NK-92 treated with Interleukin-12 subunit alpha and Interleukin-12 subunit beta, amount 100 ng/mL, for 24 hours (cell line): ENCODE data around the gene BTG1.

Source experiments
- DNase-seq: peaks from one replicate; lab custom pipeline; 2025; lab: John Stamatoyannopoulos, UW

Gene BTG1

DNA sequence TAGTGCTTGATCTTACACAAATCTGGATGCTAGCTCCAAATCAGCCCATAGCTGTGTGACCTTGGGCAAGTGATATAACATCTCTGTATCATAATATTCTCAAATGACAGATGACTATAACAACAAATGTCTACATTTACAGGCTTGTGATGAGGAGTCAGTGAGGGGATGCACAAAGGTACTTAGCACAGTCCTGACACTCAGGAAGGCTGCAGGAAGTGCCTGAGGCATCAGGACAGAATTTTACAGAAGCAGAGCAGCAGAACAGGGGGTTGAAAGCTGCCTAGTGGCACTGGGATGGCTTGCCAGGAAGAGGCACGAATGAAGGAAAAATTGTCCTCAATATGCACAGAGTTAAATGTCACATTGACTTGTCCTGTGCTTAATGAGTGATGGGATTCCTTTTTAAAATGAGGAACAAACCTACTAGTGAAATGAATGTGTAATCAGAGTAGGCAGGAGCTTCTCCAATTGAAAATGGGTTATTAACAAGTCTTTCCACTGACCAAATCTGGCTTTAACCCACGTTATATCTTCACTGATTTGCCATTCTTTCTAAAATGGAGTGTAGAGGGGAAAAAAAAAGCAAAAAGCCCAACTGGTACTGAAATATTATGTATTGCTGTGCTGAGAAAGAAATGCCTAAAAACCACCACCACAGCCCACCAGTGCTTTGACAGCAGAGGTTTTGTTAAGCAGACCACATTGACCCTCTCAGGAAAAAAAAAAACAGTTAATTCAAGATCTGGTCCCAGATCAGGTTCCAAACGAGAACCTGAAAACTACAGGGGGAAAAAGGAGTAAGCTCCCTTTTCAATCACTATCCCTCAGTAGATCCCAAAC is 11.6 kb downstream of the BTG1 start:
- no peak for DNase-seq

DNA sequence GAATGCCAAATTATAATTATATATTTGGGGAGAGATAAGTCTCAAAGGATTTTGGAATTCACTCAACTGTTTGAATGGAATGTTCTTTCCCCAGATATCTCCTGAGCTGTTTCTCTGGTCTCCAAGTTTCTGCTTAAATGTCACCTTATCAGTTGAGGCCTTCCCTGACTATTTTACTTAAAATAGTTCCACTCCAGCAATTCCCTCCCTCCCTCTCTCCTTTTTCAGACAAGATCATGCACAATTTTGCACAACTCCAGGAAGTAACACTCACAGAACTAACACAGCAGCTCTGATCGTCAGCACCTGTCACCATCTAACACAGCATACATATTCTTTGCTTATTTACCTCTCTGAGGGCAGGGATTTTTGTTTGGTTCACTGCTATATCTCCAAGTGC is 12.5 kb downstream of the BTG1 start:
- DNase-seq = no peak

DNA sequence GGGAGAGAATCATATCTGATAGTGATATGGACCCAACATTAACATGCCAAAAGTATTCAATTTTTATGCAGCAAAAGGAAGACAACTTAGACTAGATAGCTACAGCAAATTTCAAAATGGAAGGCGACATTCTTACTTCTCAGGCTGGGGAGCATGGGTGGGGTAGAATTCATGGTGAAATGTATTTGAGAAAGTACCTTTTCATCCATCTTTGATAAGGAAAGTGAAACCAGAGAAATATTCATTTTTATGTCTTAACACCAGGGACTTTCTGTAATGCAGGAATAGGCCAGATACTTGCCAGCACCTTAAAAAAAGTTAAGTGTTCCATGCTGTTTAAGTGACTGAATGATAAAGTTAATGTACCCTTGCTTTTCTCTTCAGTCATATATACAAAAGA is 13.4 kb downstream of the BTG1 start:
- DNase-seq = no peak

DNA sequence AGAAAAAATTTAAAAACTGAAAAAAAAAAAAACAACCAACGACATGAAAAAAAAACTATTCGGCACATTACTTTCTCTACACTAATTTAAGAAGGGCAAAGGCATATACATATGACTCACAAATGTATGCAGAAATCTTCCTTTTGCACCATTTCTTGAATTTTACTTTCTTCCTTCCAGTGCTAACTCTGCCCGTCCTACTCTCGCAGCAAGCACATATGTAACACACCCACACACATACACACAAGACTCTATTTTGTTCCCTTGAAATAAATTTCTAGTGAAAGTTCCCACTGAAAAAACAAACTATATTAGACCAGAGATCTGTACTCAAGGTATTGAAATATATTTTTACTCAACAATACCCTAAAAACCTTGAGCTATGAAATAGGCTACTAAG is 14.6 kb downstream of the BTG1 start:
- no peak for DNase-seq

DNA sequence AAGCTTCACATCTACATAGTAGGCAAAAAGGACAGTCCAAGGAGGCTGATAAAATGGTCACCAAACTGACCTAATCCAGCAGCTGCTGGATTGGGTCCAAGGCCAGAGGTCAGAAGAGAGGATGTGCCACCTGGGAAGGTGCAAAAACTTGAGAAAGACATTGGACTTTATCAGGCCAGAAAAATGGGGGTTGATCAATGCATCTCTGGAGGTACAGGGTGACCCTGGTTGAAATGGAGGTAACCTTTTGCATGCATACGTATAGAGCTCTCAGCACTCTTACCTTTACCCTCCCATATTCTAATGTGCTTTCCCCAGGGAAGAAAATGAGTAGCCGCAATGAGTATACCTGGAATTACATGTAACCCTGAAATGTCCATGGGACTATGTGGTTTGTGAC is 16.0 kb downstream of the BTG1 start:
- no peak for DNase-seq

DNA sequence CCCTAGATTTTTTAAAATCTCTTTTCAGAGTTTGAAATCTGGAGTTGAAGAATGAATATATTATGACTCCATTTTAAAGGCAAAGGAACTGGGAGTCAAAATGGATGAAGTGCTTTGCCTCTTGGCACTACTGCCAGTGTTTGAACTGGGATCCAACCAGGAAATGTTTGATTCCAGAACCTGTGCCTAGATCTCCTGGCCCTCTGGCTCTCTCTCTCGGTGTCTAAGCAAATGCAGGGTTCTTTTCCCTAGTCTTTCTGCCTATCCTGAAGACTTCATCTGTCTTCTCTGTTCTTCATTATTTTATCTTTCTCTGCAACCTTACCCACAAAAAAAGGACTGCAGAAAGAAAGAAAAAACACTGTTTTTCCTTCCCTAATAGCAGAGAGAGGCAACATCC is 17.0 kb downstream of the BTG1 start:
- DNase-seq = no peak

DNA sequence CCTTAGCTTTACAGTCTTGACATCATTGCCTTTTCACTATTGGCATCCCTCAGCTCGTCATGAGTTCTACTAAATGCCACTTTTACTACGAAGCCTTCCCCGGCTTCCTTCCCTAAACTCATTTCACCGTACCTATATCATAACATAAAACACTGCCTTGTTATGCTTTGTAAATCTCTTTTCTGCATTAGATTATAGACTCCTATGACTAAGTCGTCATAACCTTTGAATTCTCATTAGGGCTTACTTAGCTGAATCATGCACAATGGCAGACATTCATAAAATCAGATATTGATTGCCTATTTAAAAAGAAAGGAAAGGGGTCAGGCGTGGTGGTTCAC is 21.0 kb downstream of the BTG1 start:
- DNase-seq = no peak

DNA sequence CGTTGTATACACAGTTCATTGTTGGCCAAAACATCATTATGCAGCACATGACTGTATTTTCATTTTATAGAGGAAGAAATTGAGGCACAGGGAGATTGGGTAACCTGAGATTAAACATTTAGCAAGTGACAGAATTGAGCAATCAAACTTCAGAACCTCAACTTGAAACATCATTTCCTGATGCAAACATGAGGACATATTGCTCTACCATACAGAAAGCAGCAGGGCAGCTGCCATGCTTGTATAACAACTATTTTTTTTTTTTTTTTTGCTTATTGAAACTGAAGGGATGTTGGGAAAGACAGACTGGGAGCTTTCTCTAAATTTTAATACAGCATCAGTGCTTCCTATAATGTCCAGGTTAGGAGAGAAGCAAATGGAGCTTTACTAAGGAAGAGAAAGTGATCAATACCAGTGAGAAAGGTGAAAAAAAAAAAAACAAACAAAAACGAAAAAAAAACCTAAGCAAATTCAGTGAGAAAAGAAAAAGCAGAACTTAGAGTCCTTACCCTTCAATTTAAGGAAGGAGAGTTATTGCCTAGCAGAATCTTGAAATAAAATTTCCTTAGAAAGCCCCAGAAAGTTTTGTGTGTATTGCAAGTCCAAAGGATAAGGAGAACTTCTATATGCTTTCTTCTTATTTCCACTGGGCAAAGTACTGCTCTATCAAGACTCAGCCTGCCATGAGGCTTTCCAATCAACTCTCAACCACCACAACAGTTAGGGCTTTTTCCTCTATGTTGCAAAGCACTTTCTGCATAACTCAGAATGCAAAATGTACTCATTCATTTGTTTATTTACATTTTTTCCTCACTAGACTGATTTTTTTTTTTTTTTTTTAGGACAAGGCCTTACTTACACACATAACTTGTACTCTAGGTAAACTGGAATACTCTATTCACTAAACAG is 21.6 kb downstream of the BTG1 start:
- DNase-seq = no peak

DNA sequence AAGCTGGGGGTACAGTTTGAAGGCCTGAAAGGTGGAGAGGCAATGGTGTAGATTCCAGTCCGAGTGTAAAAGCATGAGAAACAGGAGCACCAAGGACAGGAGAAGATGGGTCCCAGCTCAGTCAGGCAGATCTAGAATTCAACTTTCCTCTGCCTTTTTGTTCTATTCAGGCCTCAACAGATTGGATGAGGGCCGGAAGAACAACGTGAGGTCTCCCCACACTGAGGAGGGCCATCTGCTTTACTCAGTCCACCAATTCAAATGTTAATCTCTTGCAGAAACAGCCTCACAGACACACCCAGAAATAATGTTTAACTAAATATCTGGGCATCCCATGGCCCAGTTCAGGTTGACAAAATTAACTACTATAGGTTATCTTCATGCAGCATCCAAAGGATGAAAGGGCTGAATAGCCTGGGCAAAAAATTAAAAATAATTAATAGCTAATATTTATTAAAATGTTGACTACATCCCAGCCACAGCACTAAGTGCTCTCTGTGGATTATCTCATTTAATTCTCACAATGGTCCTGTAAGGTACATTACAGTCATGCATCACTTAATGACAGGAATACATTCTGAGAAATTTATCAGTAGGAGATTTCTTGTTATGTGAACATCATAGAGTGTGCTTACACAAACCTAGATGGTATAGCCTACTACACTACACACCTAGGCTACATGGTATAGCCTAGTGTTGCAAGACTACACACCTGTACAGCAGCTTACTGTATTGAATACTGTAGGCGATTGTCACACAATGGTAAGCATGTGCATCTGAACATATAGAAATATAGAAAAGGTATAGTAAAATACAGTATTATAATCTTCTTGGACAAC is 22.5 kb downstream of the BTG1 start:
- DNase-seq = no peak

DNA sequence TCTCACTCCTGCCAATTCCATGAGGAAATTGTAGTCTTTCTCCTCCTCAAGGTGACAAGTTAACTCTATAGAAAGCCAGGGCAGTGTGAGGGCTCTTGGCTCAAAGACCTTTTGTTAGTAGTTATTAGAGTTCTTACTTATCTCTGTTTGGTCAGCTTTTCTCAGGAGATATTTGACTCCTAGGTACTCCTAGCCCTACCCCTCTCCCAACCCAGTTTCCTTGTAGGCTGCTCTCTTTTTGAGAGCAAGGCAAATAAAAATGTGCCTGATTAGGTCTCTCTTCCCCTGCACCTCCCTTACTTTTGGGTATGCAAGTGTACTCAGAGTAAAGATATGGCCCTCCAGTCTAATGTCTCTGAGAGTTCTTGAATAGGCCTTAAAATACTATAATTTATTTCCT is 23.8 kb downstream of the BTG1 start:
- no peak for DNase-seq

DNA sequence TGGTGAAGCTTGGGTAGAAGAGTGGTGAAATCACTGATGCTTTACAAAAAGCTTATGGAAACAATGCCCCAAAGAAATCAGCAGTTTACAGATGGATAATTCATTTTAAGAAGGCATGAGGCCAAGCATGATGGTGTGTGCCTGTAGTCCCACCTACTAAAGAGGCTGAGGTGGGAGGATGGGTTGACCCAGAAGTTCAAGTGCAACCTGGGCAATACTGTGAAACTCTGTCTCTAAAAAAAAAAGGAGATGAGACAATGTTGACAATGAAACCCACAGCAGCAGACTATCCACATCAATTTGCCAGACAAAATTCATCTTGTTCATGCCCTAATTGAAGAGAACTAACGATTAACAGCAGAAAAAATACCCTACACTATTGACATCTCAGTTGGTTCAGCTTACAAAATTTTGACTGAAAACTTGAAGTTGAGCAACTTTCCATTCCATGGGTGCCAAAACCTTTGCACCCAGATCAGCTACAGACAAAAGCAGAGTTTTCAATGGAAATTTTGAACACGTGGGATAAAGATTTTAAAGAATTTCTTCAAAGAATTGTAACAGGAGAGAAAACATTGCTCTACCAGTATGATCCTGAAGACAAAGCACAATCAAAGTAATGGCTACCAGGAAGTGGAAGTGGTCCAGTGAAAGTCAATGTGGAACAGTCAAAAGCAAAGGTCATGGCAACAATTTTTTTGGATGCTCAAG is 26.7 kb downstream of the BTG1 start:
- DNase-seq = no peak

DNA sequence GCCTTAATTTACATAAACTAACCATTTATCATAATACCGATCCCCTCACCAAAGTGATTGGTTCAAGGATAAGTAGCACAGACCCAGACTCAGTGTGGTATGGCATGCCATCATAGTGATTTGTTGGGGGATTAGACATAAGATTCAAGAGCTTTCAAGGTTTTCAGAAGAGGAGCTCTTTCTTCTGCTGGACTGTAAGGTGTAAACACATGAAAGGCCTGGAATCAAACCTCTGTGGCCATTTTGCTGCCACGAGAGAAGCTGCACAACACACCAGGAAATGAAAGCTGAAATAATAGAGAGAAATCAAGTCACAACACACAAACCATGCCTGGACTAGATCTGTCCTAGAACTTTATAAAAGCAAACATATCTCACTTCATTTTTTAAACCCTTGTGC is 30.8 kb downstream of the BTG1 start:
- no peak for DNase-seq

DNA sequence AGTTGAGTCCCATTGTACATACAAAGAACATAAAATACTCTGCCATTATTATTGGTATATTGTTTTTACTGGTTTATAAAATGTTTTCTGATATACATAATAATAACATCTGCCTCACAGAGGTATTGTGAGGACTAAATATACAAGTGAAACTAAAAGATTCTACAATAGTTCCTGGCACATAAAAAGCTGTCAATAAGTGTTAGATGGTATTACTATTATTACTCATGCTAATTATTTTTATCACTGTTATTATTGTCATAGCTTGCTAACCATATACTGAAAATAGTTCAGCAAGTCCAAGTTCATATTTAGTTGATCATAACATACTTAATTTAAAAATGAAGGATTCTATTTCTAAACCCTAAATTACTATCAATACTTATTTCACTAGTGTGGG is 34.4 kb downstream of the BTG1 start:
- DNase-seq = no peak

DNA sequence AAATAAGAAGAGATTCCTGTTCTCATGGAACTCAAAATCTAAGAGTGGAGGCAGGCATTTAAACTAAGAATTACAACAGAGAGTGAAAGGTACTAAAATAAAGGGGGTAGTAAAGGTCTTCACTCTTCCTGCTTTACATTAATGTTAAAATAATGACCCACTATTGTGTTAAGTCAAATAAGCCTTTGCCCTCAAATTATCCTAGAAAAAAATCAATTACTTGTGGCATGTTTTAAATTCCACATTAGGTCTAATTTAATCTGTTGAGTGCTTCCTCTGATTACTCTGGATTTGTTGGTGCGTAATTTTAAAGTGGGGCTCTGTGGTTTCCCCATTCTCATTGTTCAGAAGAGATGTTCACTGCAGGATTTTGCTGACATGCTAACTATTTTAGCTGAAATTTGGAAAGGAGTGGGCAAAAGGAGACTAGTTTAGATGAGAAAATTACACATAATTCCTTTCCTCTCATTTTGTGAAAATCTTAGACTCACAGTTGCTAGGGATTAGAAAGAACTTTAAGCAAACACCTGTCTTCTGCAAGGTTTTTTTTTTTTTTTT is 35.5 kb downstream of the BTG1 start:
- no peak for DNase-seq

DNA sequence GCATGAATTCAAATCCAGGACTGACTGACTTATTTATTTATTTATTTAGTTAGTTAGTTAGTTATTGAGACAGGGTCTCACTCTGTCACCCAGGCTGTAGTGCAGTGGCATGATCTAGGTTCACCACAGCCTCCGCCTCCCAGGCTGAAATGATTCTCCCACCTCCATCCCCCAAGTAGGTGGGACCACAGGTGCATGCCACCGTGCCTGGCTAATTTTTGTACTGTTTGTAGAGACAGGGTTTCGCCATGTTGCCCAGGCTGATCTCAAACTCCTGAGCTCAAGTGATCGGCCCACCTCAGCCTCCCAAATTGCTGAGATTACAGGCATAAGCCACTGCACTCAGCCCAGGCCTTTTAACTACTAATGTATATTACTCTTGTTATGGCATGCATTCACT is 36.0 kb downstream of the BTG1 start:
- DNase-seq = no peak

DNA sequence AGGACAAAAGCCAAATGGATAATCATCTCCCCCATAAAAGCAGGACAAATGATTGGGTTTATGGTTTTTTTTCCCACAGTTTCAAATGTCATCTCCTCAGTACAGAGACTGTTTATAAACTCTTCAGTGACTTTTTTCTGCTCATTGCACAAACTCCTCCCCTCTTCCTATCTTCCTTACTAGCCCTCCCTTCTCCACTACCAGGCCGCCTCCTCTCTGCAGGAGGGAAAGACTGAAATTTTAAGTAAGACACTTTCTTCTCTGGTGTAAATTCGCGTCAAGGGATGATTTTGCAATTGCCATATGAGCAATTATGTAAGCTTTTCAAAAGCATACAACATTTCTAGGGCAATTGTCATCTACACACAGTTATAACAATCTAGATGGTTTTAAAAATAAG is 37.0 kb downstream of the BTG1 start:
- DNase-seq = no peak

DNA sequence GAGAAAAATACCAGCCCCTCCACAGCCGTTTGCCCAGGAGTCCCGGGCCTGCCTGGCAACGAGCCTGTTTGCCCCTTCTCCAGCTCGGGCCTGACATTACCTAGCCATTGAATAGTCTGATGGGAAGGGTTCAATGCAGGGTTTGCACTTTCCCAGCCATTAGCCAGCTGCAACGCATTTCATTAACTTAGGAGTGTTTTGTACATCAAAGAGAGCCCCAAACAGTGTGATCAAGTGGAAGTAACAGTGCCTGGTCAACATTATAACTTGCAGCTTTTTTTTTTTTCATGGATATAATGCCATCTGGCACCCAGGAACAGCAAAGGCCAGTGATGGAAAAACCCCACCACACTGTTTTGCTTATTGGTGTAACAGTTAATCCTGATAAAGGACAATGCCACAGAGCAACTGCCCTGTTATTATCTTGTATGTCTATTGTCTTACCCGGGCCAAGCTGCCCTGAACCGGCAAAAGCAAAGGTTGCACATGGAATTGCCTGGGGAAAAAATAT is 38.0 kb downstream of the BTG1 start:
- DNase-seq = no peak

DNA sequence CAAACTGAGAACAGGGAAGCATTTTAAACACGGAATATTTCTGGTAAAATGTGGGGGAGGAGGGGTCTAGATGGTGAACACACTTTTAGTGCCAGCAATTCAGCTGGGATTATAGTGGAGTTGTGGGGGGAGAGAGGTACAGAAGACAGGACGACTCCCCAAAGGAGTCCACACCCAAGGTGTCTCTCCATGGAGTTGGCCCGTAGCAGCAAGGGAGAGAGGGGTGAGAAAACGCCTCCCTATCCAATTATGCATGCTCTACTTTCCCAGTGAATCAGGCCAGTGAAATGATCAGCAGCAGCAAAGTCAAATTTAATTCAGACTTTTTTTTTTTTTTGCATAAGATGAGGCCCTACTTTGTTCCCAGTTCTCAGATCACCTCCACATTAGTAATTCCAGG is 38.6 kb downstream of the BTG1 start:
- DNase-seq = no peak

DNA sequence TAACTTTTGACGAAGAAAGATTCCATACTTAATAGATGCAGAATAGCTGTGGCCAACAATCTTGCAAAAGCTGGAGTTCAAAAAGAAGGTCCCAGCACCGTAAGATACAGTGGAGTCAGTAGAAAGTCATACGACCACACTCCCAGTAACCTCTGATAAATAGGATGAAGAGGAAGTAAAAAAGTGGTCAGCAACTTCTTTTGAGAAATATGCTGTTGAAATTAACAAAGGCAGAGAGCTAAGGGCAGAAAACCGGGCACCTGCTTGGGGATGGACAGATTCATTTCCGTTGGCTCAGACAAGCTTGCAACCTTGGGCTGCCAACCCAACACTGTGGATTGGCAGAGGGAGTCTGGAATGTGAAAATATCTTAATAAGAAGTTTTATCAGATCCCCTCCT is 40.0 kb downstream of the BTG1 start:
- DNase-seq = no peak

DNA sequence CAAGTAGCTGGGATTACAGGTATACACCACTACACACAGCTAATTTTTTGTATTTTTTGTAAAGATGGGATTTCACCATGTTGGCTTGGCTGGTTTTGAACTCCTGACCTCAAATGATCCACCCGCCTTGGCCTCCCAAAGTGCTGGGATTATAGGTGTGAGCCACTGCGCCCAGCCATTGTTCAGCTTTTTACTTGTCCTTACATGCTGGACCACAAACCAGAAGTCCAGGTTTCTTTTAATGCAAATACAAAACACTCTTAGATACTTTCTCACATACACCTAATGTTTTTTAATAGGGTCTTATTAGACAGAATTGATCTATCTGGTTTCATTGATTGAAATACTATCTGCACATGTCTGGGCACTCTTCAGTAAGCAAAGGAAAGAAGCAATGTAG is 40.5 kb downstream of the BTG1 start:
- DNase-seq = no peak

DNA sequence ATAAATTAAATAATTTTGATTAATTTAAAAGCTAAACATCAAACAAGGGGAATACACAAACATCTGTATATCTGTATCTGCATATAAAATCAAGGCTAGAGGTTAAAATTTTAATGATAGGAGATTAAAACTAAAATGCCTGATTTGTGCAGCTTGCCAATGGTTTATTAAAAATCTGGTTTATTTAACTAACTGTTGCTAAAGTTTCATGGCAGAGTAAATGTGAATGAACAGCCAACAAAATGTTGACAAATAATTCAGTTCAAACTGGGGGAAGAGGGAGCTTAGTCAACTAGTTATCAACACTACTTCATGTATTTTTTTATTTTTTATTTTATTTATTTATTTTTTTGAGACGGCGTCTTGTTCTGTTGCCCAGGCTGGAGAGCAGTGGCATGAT is 43.0 kb downstream of the BTG1 start:
- DNase-seq = no peak
